GM18951 (cell line): ENCODE data around the gene COL4A3.

Source experiments
- POLR2A ChIP-seq: IDR thresholded peaks from 4 replicates; pipeline ENCODE4 v1.6.1; 2011; ENCODE audit warnings: mild to moderate bottlenecking; ENCODE audit not compliant: insufficient read length, insufficient read depth; ENCODE audit errors: extremely low read depth
- in situ Hi-C: fragments of 300-500 bp; cut with MboI; formaldehyde crosslinking; loops from one replicate; pipeline ENCODE4 v1.12.0; 2022; ENCODE audit warnings: low sequenced_read_pairs, mixed read lengths, inconsistent platforms; ENCODE audit not compliant: unreplicated experiment

The COL4A3 gene

GRCh38 chr2:227324642-227324994, 160.2 kb downstream of the COL4A3 start:
- no peak for TF ChIP-seq POLR2A
- in situ Hi-C loops: no loop called here

DNA sequence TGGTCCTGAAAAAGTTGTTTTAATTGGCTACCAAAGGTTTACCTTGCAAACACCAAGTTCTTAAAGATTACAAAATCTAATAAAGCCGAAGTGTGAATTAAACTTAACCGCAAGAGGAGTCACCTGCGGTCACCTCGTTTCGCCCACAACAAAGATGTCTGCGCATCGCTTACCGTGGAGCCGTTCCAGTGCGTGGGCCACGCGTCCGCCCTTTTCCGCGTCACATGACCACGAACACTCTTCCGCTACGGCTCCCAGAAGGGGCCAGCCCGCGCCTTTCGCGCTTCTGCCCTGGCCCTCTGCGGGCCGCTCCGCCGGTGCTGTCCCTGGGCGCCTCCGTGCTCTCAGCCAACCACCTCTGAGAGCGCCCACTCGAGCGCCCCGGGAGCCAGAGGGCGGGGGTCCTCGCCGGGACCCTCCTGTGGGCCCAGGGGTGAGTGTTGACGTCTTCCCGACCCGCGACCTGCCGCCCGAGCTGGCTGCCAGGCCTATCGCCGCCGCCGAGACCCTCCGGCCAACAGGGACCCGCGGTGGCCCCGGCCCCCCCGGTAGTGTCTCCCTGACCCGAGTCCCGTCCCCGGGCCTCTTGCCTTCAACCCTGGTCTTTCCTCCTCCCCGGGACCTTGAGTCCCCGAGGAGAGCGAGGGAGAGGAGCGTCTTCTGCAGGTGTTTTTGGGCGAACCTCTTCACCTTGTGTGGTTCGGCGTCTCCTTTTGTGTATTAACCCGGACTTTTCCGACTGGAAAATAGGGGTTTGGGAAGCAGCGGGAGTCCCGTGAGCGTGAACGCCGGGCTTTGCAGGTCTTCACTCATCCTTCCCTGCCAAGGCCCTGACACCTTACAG, 160.8 kb downstream of the COL4A3 start, which contains the start of gene MFF:
Gene MFF (plus strand): TSS at position 257 of the 844 bp plus-strand sequence. CDS start 5,415 bp downstream, outside the sequence.
- peak; percentile 78 for TF ChIP-seq POLR2A
- in situ Hi-C loops: no loop called here

- in situ Hi-C loops: no loop called here
Observed at GRCh38 chr2:227325839-227326195, 161.4 kb downstream of the COL4A3 start.

GRCh38 chr2:227326783-227327182, 162.4 kb downstream of the COL4A3 start:
- in situ Hi-C loops: no loop called here
- TF ChIP-seq POLR2A: no peak

More at GRCh38 chr2:227325839-227326195, 161.4 kb downstream of the COL4A3 start:
- TF ChIP-seq POLR2A: no peak

- no peak for TF ChIP-seq POLR2A
- in situ Hi-C loops: no loop called here
Observed at GRCh38 chr2:227335713-227336112, 171.3 kb downstream of the COL4A3 start.

GRCh38 chr2:227337442-227337841, 173.0 kb downstream of the COL4A3 start:
- in situ Hi-C loops: no loop called here
- TF ChIP-seq POLR2A: no peak

- no peak for TF ChIP-seq POLR2A
Observed at GRCh38 chr2:227339098-227339599, 174.7 kb downstream of the COL4A3 start.

GRCh38 chr2:227340106-227340505, 175.7 kb downstream of the COL4A3 start:
- no peak for TF ChIP-seq POLR2A
- in situ Hi-C loops: no loop called here

More at GRCh38 chr2:227339098-227339599, 174.7 kb downstream of the COL4A3 start:
- in situ Hi-C loops: no loop called here

GRCh38 chr2:227341553-227341952, 177.1 kb downstream of the COL4A3 start:
- in situ Hi-C loops: no loop called here
- TF ChIP-seq POLR2A: no peak

DNA sequence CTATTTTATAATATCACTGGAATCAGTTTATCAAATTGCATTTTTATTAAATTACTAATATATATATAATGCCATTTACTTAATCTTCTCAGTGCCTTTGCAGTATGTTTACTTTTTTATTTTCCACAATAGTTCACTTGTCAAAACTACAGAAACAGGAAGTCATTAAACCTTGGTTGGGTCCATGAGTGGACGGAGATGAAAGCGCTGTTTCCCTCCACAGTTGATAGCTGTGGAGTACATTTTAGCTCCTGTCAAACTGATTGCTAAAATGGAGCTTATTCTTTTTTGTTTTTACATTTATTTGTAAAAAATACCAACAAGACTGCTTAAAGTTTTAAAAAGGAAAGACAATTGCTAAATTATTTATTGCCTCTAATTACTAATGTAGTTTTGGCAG, 179.8 kb downstream of the COL4A3 start:
- no peak for TF ChIP-seq POLR2A
- in situ Hi-C loops: no loop called here

DNA sequence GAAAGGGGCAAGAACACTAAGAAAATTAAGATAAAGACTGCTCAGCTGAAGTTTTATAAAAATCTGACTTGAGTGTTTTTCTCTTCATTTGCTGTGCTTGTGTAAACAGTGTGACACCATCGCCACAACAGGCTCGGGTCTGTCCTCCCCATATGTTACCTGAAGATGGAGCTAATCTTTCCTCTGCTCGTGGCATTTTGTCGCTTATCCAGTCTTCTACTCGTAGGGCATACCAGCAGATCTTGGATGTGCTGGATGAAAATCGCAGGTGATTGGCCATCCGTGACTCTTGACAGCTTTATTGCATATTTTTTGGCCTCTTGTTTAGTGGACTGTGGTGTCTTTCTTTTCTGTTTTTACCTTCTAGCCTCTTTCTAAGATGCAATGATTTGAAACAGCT, 182.7 kb downstream of the COL4A3 start:
- in situ Hi-C loops: no loop called here
- TF ChIP-seq POLR2A: no peak

DNA sequence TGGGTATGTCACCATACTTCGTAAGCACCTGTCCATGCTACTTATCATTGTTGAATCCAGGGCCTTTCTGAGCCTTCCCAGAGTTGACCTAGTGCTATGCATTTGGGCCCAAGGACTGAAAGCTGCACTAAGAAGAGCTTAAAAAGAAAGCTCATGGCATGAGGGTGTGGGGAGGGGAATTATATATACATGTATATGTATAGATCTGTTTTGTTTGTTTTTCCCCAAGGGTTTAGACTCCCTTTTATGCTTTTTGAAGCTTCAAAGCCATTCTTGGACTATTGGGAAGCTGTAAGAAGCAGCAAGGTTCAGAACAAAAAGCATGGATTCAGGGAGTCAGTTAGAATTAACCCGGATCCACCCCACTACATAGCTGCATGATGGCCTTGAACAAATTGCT, 183.9 kb downstream of the COL4A3 start:
- TF ChIP-seq POLR2A: no peak
- in situ Hi-C loops: no loop called here

- in situ Hi-C loops: no loop called here
- no peak for TF ChIP-seq POLR2A
Observed at GRCh38 chr2:227349989-227350612, 185.7 kb downstream of the COL4A3 start.

GRCh38 chr2:227351639-227352038, 187.2 kb downstream of the COL4A3 start:
- TF ChIP-seq POLR2A: no peak
- in situ Hi-C loops: no loop called here
